Measurements from ENCODE around the gene MCF2L. TPM values are rescaled to one million over a fixed set of nuclear protein-coding genes. Genes with fewer than 3 reads are reported as not detected.

The MCF2L gene
- total and polyA plus RNA-seq, 4 donors: 21.0 to 78.7 (median 35.9) TPM

GRCh38 chr13:113145496-113145895 lies 176.5 kb downstream of the MCF2L start:
- Histone ChIP-seq H3K27me3 (ENCODE audit: control insufficient read depth in 3 of 3, insufficient read depth in 3 of 3, low read length in 2 of 3) (no peaks in the 10 kb centered on the region), H3K36me3 (ENCODE audit: control insufficient read depth in 4 of 4, insufficient read depth in 4 of 4, low read length in 4 of 4) (no peaks in the 10 kb centered on the region), H3K9ac (ENCODE audit: insufficient read depth in 1 of 2, low read length in 2 of 2) (no peak overlapping the region), H3K4me1 (ENCODE audit: control insufficient read depth in 5 of 5, insufficient read depth in 5 of 5, low read length in 5 of 5) (no peaks in the 10 kb centered on the region), H3K9me3 (ENCODE audit: control insufficient read depth in 4 of 4, insufficient read depth in 3 of 4, low read length in 3 of 4) (no peaks in the 10 kb centered on the region), H3K4me3 (no peak overlapping the region), H3K27ac (ENCODE audit: low read depth in 1 of 2, low read length in 1 of 2) (no peak overlapping the region)
- TF ChIP-seq, protein P1, sequence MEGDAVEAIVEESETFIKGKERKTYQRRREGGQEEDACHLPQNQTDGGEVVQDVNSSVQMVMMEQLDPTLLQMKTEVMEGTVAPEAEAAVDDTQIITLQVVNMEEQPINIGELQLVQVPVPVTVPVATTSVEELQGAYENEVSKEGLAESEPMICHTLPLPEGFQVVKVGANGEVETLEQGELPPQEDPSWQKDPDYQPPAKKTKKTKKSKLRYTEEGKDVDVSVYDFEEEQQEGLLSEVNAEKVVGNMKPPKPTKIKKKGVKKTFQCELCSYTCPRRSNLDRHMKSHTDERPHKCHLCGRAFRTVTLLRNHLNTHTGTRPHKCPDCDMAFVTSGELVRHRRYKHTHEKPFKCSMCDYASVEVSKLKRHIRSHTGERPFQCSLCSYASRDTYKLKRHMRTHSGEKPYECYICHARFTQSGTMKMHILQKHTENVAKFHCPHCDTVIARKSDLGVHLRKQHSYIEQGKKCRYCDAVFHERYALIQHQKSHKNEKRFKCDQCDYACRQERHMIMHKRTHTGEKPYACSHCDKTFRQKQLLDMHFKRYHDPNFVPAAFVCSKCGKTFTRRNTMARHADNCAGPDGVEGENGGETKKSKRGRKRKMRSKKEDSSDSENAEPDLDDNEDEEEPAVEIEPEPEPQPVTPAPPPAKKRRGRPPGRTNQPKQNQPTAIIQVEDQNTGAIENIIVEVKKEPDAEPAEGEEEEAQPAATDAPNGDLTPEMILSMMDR (IDR thresholded peaks at IDR 0.05; ENCODE audit: control extremely low read depth, extremely low read depth): no peak
- 84 to 85% methylated on average over 12 of the region's 12 CpGs for WGBS, 2 donors
- no peak for DNase-seq
- no peak for ATAC-seq (ENCODE audit: insufficient read depth, low FRiP score)

DNA sequence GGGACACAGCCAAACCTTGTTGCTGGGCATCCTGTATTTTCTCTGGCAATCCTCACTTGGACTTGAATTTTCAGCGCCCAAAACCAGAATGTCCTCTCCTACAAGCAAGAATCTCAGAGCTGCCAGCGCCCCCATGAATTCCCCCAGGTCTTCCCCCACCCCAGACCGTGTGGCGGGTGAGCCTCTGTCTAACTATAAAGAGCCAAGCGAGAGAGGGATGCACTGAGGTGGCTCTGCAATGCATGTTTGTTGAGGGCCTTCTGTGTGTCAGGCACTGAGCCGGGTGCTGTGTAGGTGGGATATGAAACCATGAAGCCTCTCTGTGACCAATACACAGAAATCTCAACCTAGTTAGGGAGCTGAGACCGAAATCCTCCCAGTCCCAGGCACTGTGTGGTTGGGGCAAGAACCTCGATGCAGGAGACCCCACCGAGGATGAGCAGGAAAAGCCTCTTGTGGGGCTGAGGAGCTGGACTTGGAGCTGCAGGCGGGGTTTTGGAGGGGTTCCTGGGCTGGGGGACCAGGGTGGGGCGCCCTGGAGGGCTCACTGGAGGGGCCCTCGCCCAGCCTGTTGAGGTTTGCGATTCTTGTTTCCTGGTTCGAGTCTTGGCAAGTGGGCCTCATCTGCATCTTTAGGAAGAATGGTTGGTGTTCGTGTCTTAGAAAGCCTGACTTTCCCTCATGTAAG lies 177.0 kb downstream of the MCF2L start:
- TF ChIP-seq, protein P1 (IDR thresholded peaks at IDR 0.05; ENCODE audit: control extremely low read depth, extremely low read depth): no peak
- DNase-seq (no peak), ATAC-seq (ENCODE audit: insufficient read depth, low FRiP score) (no peak)
- H3K36me3 ChIP-seq (ENCODE audit: control insufficient read depth in 4 of 4, insufficient read depth in 4 of 4, low read length in 4 of 4): no peaks in the 10 kb centered on the region
- no peaks in the 10 kb centered on the region for H3K4me1 ChIP-seq (ENCODE audit: control insufficient read depth in 5 of 5, insufficient read depth in 5 of 5, low read length in 5 of 5)
- H3K9me3 ChIP-seq (ENCODE audit: control insufficient read depth in 4 of 4, insufficient read depth in 3 of 4, low read length in 3 of 4): no peaks in the 10 kb centered on the region
- H3K27me3 ChIP-seq (ENCODE audit: control insufficient read depth in 3 of 3, insufficient read depth in 3 of 3, low read length in 2 of 3): no peaks in the 10 kb centered on the region
- no peak overlapping the region for H3K9ac ChIP-seq (ENCODE audit: insufficient read depth in 1 of 2, low read length in 2 of 2)
- no peak overlapping the region for H3K27ac ChIP-seq (ENCODE audit: low read depth in 1 of 2, low read length in 1 of 2)
- no peak overlapping the region for H3K4me3 ChIP-seq
- WGBS, 2 donors: 89 to 93% methylated on average over 15 of the region's 15 CpGs

- DNase-seq: no peak
- TF ChIP-seq, protein P1 (IDR thresholded peaks at IDR 0.05; ENCODE audit: control extremely low read depth, extremely low read depth): no peak
- H3K27ac ChIP-seq (ENCODE audit: low read depth in 1 of 2, low read length in 1 of 2): no peak overlapping the region
- peaks cover 0 to 1% (median 0%) of the 10 kb centered on the region in 5 donors for H3K4me1 ChIP-seq (ENCODE audit: control insufficient read depth in 5 of 5, insufficient read depth in 5 of 5, low read length in 5 of 5)
- no peak overlapping the region for H3K9ac ChIP-seq (ENCODE audit: insufficient read depth in 1 of 2, low read length in 2 of 2)
- no peak overlapping the region for H3K4me3 ChIP-seq
- no peak for ATAC-seq (ENCODE audit: insufficient read depth, low FRiP score)
- H3K36me3 ChIP-seq (ENCODE audit: control insufficient read depth in 4 of 4, insufficient read depth in 4 of 4, low read length in 4 of 4): no peaks in the 10 kb centered on the region
- 87 to 89% methylated on average over 9 of the region's 9 CpGs for WGBS, 2 donors
- peaks cover 0 to 3% (median 0%) of the 10 kb centered on the region in 3 donors for H3K27me3 ChIP-seq (ENCODE audit: control insufficient read depth in 3 of 3, insufficient read depth in 3 of 3, low read length in 2 of 3)
- H3K9me3 ChIP-seq (ENCODE audit: control insufficient read depth in 4 of 4, insufficient read depth in 3 of 4, low read length in 3 of 4): no peaks in the 10 kb centered on the region
Observed at GRCh38 chr13:113146750-113147149, 177.7 kb downstream of the MCF2L start.

DNA sequence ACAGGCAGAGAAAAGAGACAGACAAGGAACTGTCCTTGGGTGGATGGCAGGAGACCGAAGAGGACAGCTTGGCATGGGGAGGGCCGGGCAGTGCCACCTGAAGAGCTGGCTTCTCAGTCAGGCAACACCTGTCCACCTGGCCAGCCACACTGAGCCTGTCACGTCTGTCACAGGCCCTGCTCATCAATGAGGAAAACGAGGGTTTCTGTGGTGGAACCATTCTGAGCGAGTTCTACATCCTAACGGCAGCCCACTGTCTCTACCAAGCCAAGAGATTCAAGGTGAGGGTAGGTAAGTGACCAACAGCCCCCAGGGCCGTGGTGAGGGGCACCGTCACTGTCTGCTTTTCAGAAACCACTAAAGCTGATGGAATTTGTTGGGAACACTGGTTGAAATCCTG lies 178.2 kb downstream of the MCF2L start:
- Histone ChIP-seq H3K9me3 (ENCODE audit: control insufficient read depth in 4 of 4, insufficient read depth in 3 of 4, low read length in 3 of 4) (no peaks in the 10 kb centered on the region), H3K36me3 (ENCODE audit: control insufficient read depth in 4 of 4, insufficient read depth in 4 of 4, low read length in 4 of 4) (no peaks in the 10 kb centered on the region), H3K4me1 (ENCODE audit: control insufficient read depth in 5 of 5, insufficient read depth in 5 of 5, low read length in 5 of 5) (peaks cover 0 to 6% (median 0%) of the 10 kb centered on the region in 5 donors), H3K9ac (ENCODE audit: insufficient read depth in 1 of 2, low read length in 2 of 2) (no peak overlapping the region), H3K27me3 (ENCODE audit: control insufficient read depth in 3 of 3, insufficient read depth in 3 of 3, low read length in 2 of 3) (peaks cover 0 to 6% (median 0%) of the 10 kb centered on the region in 3 donors), H3K4me3 (no peak overlapping the region), H3K27ac (ENCODE audit: low read depth in 1 of 2, low read length in 1 of 2) (no peak overlapping the region)
- ATAC-seq (ENCODE audit: insufficient read depth, low FRiP score) (no peak), DNase-seq (no peak)
- 85% methylated on average over 8 of the region's 8 CpGs for WGBS, 2 donors
- TF ChIP-seq, protein P1 (IDR thresholded peaks at IDR 0.05; ENCODE audit: control extremely low read depth, extremely low read depth): no peak

All from lung (tissue), 12 donors.